Aorta (tissue), 5 donors: ENCODE results near the gene ENO3. TPM values are rescaled to one million over a fixed set of nuclear protein-coding genes. Genes with fewer than 3 reads are reported as not detected.
A peak's percentile ranks its signal among the peaks of the same experiment; 100 is the strongest.
"Not testable (repeated sequence)": the region's sequence is repeated elsewhere in the genome, so short reads cannot be mapped to it uniquely, and the experiment has no call there.

Experiments
- ATAC-seq: fragments of 200-7000 bp; cut with Tn5 transposase; one replicate; pipeline ENCODE4 v1.9.1; 2022; ENCODE audit warnings: moderate library complexity; ENCODE audit not compliant: low FRiP score
- DNase-seq, 2 donors: peaks; one replicate each; pipeline ENCODE4 v3.0.0-alpha.2; 2020
- H3K27ac ChIP-seq, 2 donors: one replicate each; pipeline ENCODE4 v1.5.1; 2013; ENCODE audit warnings: low read length in 2 of 2, mild to moderate bottlenecking in 2 of 2, moderate library complexity in 2 of 2, control low read depth in 1 of 2, inconsistent platforms in 1 of 2, low read depth in 1 of 2
- H3K27me3 ChIP-seq, 2 donors: one replicate each; pipeline ENCODE4 v1.6.1; 2013; ENCODE audit warnings: control low read depth in 1 of 2, low read length in 1 of 2, mild to moderate bottlenecking in 1 of 2, moderate library complexity in 1 of 2; ENCODE audit not compliant: insufficient read depth in 2 of 2, control insufficient read depth in 1 of 2
- H3K36me3 ChIP-seq, 2 donors: one replicate each; pipeline ENCODE4 v1.6.1; 2013; ENCODE audit warnings: control low read depth in 1 of 2, low read length in 1 of 2, mild to moderate bottlenecking in 1 of 2; ENCODE audit not compliant: insufficient read depth in 2 of 2, control insufficient read depth in 1 of 2
- H3K4me1 ChIP-seq, 2 donors: one replicate each; pipeline ENCODE4 v1.6.1; 2013; ENCODE audit warnings: low read length in 2 of 2, control low read depth in 1 of 2, mild to moderate bottlenecking in 1 of 2, moderate library complexity in 1 of 2; ENCODE audit not compliant: insufficient read depth in 2 of 2, control insufficient read depth in 1 of 2
- H3K4me3 ChIP-seq, 2 donors: one replicate each; pipeline ENCODE4 v1.5.1; 2013; ENCODE audit warnings: low read length in 2 of 2, control low read depth in 1 of 2, mild to moderate bottlenecking in 1 of 2
- H3K9me3 ChIP-seq: one replicate; pipeline ENCODE4 v1.6.1; 2013; ENCODE audit warnings: mild to moderate bottlenecking, low read length; ENCODE audit not compliant: control insufficient read depth
- WGBS, 2 donors: extraction: QIAGEN DNeasy Blood & Tissue Kit; methylation state at CpG; one replicate each; pipeline ENCODE4 v1.1.7; 2013; 5-methylcytosine and 5-hydroxymethylcytosine counted together
- intact Hi-C, 2 donors: fragments of 100-400 bp; cut with DNase I; formaldehyde crosslinking; loops; one replicate each; pipeline versions ENCODE4 v1.14.2 to v1.15.0; 2022
- polyA plus RNA-seq, 2 donors: library from polyadenylated mRNA; stranded (reverse); fragments of 200-250 nt; gene quantifications; one replicate each; pipeline ENCODE4 v1.2.3, GENCODE V29; 2013
- total RNA-seq, 2 donors: library from RNA; stranded (reverse); fragmentation: NEBNext Ultra II Directional; extraction: Animal tissue kit (Norgen Biotek cat#: 25700); gene quantifications; one replicate each; pipeline ENCODE4 v1.2.1, GENCODE V29; 2021
- donor health status: healthy with polysubstance abuse.
- donor health status: Bipolar disorder and iron deficiency.
- donor health status: DM: no; HTN: no; CAD: no.
- donor health status: DM: no; HTN: no; CAD: no.
- donor health status: DM: yes; HTN: yes; CAD: no.

ENO3 gene
- total and polyA plus RNA-seq, 4 donors: 5.2 to 46.2 (median 8.4) TPM

GRCh38 chr17:4914551-4914950 is 36.4 kb upstream of the ENO3 start:
- H3K9me3 ChIP-seq, H3K4me3 ChIP-seq, H3K27ac ChIP-seq, ATAC-seq, H3K27me3 ChIP-seq, DNase-seq, H3K36me3 ChIP-seq, H3K4me1 ChIP-seq, intact Hi-C loops: not testable (repeated sequence)
- 89 to 90% methylated on average over 4 of the region's 4 CpGs for WGBS, 2 donors

DNA sequence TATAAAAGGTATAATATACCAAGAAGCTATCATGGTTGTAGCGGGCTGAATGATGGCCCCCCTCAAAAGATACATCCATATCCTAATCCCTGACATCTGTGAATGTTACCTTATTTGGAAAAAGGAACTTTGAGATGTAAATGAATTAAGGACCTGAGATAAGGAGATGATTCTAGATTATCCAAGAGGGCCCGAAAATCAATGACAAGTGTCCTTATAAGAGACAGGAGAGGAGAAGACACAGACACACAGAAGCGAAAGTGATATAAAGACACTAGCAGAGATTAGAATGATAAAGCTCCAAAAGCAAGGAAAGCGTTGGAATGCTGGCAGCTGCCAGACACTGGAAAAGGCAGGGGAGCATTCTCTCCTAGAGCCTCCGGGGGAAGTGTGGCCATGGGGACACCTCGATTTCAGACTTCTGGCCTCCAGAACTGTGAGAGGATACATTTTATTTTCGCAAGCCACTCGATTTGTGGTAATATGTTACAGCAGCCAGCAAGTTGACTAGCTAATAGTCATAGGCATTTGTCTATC is 31.3 kb upstream of the ENO3 start:
- Histone ChIP-seq H3K4me1 (no peaks in the 10 kb centered on the region), H3K27me3 (no peaks in the 10 kb centered on the region), H3K27ac (no peak overlapping the region), H3K4me3 (no peak overlapping the region), H3K36me3 (no peaks in the 10 kb centered on the region), H3K9me3 (no peaks in the 10 kb centered on the region)
- intact Hi-C loops: no loop called here
- DNase-seq (no peak), ATAC-seq (no peak)
- 72 to 77% methylated on average over 8 of the region's 8 CpGs for WGBS, 2 donors

DNA sequence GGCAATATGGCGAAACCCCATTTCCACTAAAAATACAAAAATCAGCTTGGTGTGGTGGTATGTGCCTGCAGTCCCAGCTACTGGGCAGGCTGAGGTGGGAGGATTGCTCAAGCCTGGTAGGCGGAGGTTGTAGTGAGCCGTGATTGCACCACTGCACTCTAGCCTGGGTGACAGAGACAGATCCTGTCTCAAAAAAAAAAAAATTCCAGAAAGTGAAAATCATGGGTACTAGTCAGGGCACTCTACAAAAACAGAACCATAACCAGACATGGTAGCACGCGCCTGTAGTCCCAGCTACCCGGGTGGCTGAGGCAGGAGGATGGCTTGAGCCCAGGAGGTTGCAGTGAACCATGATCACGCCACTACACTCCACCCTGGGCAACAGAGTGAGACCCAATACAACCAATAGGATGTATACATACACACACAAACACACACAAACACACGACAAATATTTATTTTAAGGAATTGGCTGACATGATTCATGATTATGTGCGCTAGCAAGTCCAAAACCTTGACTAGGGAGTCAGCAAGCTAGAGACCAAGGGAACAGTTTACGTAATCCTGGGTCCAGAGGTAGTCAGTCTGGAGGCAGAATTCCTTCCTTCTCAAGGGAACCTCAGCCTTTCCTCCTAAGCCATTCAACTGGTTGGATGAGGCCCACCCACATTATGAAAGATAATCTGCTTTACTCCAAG is 30.4 kb upstream of the ENO3 start:
- DNase-seq (peak in 1 of 2 donors; percentile 46), ATAC-seq (no peak)
- Histone ChIP-seq H3K27me3 (no peaks in the 10 kb centered on the region), H3K4me3 (no peak overlapping the region), H3K27ac (no peak overlapping the region), H3K4me1 (no peaks in the 10 kb centered on the region), H3K9me3 (no peaks in the 10 kb centered on the region), H3K36me3 (no peaks in the 10 kb centered on the region)
- intact Hi-C loops: no loop called here
- 81 to 84% methylated on average over 10 of the region's 10 CpGs for WGBS, 2 donors

GRCh38 chr17:4921320-4921719 is 29.6 kb upstream of the ENO3 start:
- ATAC-seq (no peak), DNase-seq (no peak)
- Histone ChIP-seq H3K4me1 (no peaks in the 10 kb centered on the region), H3K27me3 (no peaks in the 10 kb centered on the region), H3K36me3 (no peaks in the 10 kb centered on the region), H3K9me3 (no peaks in the 10 kb centered on the region), H3K27ac (no peak overlapping the region), H3K4me3 (no peak overlapping the region)
- intact Hi-C loops: no loop called here
- 93 to 95% methylated on average over 4 of the region's 4 CpGs for WGBS, 2 donors

DNA sequence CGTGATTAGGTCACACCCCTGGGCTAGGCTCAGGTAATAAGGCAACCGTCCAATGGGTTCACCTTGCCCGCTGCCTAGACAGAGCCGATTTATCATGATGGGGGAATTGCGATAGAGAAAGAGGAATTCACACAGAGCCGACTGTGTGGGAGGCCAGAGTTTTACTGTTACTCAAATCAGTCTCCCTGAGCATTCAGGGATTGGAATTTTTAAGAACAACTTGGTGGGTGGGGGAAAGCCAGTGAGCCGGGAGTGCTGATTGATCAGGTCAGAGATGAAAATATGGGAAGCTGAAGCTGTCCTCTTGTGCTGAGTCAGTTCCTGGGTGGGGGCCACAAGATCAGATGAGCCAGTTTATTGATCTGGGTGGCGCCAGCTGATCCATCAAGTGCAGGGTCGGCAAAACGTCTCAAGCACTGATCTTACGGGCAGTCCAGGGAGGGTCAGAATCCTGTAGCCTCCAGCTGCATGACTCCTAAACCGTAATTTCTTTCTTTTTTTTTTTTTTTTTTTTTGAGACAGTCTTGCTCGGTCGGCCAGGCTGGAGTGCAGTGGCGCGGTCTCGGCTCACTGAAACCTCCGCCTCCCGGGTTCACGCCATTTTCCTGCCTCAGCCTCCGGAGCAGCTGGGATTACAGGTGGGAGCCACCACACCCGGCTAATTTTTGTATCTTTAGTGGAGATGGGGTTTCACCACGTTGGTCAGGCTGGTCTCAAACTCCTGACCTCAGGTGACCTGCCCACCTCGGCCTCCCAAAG is 24.2 kb upstream of the ENO3 start:
- WGBS, 2 donors: 79 to 83% methylated on average over 23 to 24 of the region's 24 CpGs
- H3K4me3 ChIP-seq, H3K9me3 ChIP-seq, DNase-seq, ATAC-seq, H3K4me1 ChIP-seq, H3K27me3 ChIP-seq, intact Hi-C loops, H3K36me3 ChIP-seq, H3K27ac ChIP-seq: not testable (repeated sequence)

- no peaks in the 10 kb centered on the region for H3K4me1 ChIP-seq
- H3K27me3 ChIP-seq: no peaks in the 10 kb centered on the region
- no peak overlapping the region for H3K27ac ChIP-seq
- no peaks in the 10 kb centered on the region for H3K36me3 ChIP-seq
- 95 to 98% methylated on average over 18 of the region's 18 CpGs for WGBS, 2 donors
- no peak overlapping the region for H3K4me3 ChIP-seq
- no peaks in the 10 kb centered on the region for H3K9me3 ChIP-seq
- intact Hi-C loops: no loop called here
- DNase-seq (no peak), ATAC-seq (no peak)
Observed at GRCh38 chr17:4928881-4929280, 22.0 kb upstream of the ENO3 start.

GRCh38 chr17:4931963-4932362 is 19.0 kb upstream of the ENO3 start, which contains the start of gene GP1BA:
Gene GP1BA, plus strand, starts transcription at chr17:4932277. Its CDS starts 328 bp downstream, at chr17:4932605.
- Histone ChIP-seq H3K27ac (no peak within 1 kb of the TSS), H3K36me3 (no peaks in the 10 kb centered on the region), H3K4me3 (no peak within 1 kb of the TSS), H3K9me3 (no peaks in the 10 kb centered on the region), H3K27me3 (no peaks in the 10 kb centered on the region), H3K4me1 (no peaks in the 10 kb centered on the region)
- 86 to 89% methylated on average over 14 of the region's 14 CpGs for WGBS, 2 donors
- intact Hi-C loops: no loop called here
- no peak for DNase-seq
- no peak for ATAC-seq

GRCh38 chr17:4932756-4933155 is 18.2 kb upstream of the ENO3 start:
- H3K36me3 ChIP-seq: no peaks in the 10 kb centered on the region
- H3K27me3 ChIP-seq: no peaks in the 10 kb centered on the region
- H3K27ac ChIP-seq: no peak overlapping the region
- ATAC-seq (no peak), DNase-seq (no peak)
- intact Hi-C loops: no loop called here
- H3K9me3 ChIP-seq: no peaks in the 10 kb centered on the region
- 91 to 92% methylated on average over 12 of the region's 12 CpGs for WGBS, 2 donors
- no peak overlapping the region for H3K4me3 ChIP-seq
- no peaks in the 10 kb centered on the region for H3K4me1 ChIP-seq

DNA sequence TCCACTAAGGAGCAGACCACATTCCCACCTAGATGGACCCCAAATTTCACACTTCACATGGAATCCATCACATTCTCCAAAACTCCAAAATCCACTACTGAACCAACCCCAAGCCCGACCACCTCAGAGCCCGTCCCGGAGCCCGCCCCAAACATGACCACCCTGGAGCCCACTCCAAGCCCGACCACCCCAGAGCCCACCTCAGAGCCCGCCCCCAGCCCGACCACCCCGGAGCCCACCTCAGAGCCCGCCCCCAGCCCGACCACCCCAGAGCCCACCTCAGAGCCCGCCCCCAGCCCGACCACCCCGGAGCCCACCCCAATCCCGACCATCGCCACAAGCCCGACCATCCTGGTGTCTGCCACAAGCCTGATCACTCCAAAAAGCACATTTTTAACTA is 17.3 kb upstream of the ENO3 start:
- no peaks in the 10 kb centered on the region for H3K9me3 ChIP-seq
- no peak overlapping the region for H3K4me3 ChIP-seq
- no peaks in the 10 kb centered on the region for H3K27me3 ChIP-seq
- 76 to 82% methylated on average over 12 to 16 of the region's 16 CpGs for WGBS, 2 donors
- no peak for DNase-seq
- intact Hi-C loops: no loop called here
- H3K4me1 ChIP-seq: no peaks in the 10 kb centered on the region
- no peak overlapping the region for H3K27ac ChIP-seq
- ATAC-seq: no peak
- H3K36me3 ChIP-seq: no peaks in the 10 kb centered on the region
